ENCODE data around the gene SNAPC5. TPM values are rescaled to one million over a fixed set of nuclear protein-coding genes. Genes with fewer than 3 reads are reported as not detected.

The SNAPC5 gene
- total RNA-seq, 1 experiment from 2014 or later: 28.3 TPM

DNA sequence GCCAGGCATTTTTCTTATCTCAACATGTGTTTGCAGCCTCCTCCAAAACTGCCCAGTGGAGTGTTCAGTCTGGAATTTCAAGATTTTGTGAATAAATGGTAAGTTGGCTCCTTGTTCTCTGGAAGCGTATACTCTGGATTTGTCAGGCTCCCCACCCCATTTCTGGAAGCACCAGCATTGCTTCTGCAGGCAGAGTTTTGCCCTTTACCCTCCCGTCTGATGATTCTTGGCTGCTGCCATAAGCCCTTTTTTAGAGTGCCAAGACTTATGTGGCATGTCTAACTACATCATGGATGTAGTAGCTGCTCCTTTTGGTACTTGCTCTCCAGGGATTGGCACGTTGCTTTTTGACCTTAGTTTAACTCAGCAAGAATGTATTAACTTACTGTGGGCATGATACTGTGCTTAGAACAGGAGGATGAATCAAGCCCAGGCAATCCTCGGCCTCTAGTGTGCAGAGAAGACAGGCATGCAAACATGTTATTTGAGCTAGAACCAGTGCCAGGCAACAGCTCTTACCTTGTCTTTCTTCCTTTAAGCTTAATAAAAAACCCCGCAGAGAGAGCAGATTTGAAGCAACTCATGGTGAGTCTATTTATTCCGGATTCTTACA lies 8.3 kb downstream of the SNAPC5 start (continued):
- no peak for TF ChIP-seq REST (IDR thresholded peaks at IDR 0.05; ENCODE audit: low read depth)
- no peak for TF ChIP-seq FOSL1 (IDR thresholded peaks at IDR 0.05; ENCODE audit: low read depth)
- no peak for TF ChIP-seq CBX3 (IDR thresholded peaks at IDR 0.05; ENCODE audit: low read depth)
- TF ChIP-seq CEBPB (IDR thresholded peaks at IDR 0.05; ENCODE audit: low read depth): no peak
- no peak for TF ChIP-seq ELF1 (IDR thresholded peaks at IDR 0.05; ENCODE audit: borderline replicate concordance, low read depth)
- no peak for TF ChIP-seq YY1 (IDR thresholded peaks at IDR 0.05; ENCODE audit: extremely low read depth, insufficient replicate concordance, low read depth, low read length)
- TF ChIP-seq SP1 (IDR thresholded peaks at IDR 0.05; ENCODE audit: low read depth): no peak
- TF ChIP-seq ZNF274 (IDR thresholded peaks at IDR 0.05; ENCODE audit: low read depth, low read length): no peak

DNA sequence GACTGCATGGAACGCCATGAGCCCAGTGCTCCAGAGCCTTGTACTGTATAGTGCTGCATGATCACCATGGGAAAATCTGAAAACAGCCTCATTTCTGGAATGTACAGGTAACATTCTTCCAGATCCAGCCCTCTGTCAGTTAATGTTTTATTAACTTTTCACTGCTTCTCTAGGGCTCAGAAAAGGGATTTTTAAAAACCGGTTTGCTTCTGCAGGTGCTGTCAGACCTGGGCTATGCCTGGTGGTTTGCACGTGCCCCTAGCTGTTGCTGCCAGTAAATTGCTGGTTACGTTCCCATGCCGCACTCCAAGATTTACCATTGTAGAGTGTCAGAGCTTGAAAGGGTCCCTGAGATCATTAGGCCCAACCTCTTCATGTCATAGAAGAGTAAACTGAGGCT lies 9.0 kb downstream of the SNAPC5 start:
- Histone ChIP-seq H3K4me2 (ENCODE audit: low read length) (no peak overlapping the region), H4K20me1 (ENCODE audit: insufficient read depth) (no peaks in the 10 kb centered on the region), H3K9ac (ENCODE audit: low read length) (no peak overlapping the region), H3K27me3 (ENCODE audit: insufficient read depth, low read length) (no peaks in the 10 kb centered on the region), H3K4me3 (replicated peaks in 1 of 2; ENCODE audit: low read depth in 1 of 2, low read length in 2 of 2) (no peak overlapping the region), H3K79me2 (ENCODE audit: insufficient read depth, low read length) (peaks cover 4% of the 10 kb centered on the region; the same call in 1 of the 2 replicates), H3K4me1 (ENCODE audit: control insufficient read depth in 1 of 2, insufficient read depth in 2 of 2, low read length in 2 of 2) (peaks cover under 1 to 1% of the 10 kb centered on the region in 2 experiments; a peak in 3 of 4 replicates), H3K27ac (ENCODE audit: low read depth, low read length) (no peak overlapping the region), H3K9me2 (ENCODE audit: insufficient read depth) (no peaks in the 10 kb centered on the region), H2AFZ (ENCODE audit: low read depth, low read length, poor library complexity, severe bottlenecking) (no peak overlapping the region), H3K9me3 (ENCODE audit: control insufficient read depth in 1 of 2, insufficient read depth in 1 of 2, low read depth in 1 of 2, low read length in 2 of 2) (no peaks in the 10 kb centered on the region), H3K36me3 (ENCODE audit: control insufficient read depth in 1 of 2, insufficient read depth in 2 of 2, low read length in 2 of 2) (peaks cover 32 to 33% of the 10 kb centered on the region in 2 experiments; a peak in 3 of 4 replicates)
- ChIA-PET POLR2A (no interaction called here), CTCF (interaction anchor here (2.0 kb wide), 1 partner anchor 10 kb away, joined by 8 read pairs; no protein-coding TSS in a partner anchor), RAD21 (ENCODE audit: low non-redundant PET in 1 of 2, low total read pairs in 2 of 2, uncharacterized antibody in 2 of 2, unreplicated experiment in 2 of 2) (no interaction called here)
- no peak for DNase-seq (ENCODE audit: low read depth, low spot score)
- ATAC-seq: no peak
- TF ChIP-seq SIN3A (IDR thresholded peaks at IDR 0.05; ENCODE audit: low read depth) (no peak), SP1 (IDR thresholded peaks at IDR 0.05; ENCODE audit: low read depth) (no peak), SRF (IDR thresholded peaks at IDR 0.05; ENCODE audit: low read depth) (no peak), ZFX (IDR thresholded peaks at IDR 0.05) (no peak), POLR2A (IDR thresholded peaks at IDR 0.05; ENCODE audit: borderline replicate concordance, extremely low read depth, insufficient read depth, insufficient read length) (no peak), YY1 (IDR thresholded peaks at IDR 0.05; ENCODE audit: extremely low read depth, insufficient replicate concordance, low read depth, low read length) (no peak), CEBPB (IDR thresholded peaks at IDR 0.05; ENCODE audit: low read depth) (no peak), JUND (IDR thresholded peaks at IDR 0.05) (no peak), EGR1 (IDR thresholded peaks at IDR 0.05; ENCODE audit: low read depth) (no peak), REST (IDR thresholded peaks at IDR 0.05; ENCODE audit: low read depth) (no peak)
- BruUV-seq (replicated peaks): no TSS peak
- intact Hi-C loops (cut with micrococcal nuclease): no loop called here
